K562 (cell line): ENCODE data around the gene NCOA1. TPM values are rescaled to one million over a fixed set of nuclear protein-coding genes. Genes with fewer than 3 reads are reported as not detected.

Experiments used
- NONO ChIP-seq, 2 experiments: fragments of 200-400 bp in 1 of 2; fragments of 450-650 bp in 1 of 2; formaldehyde crosslinking in 1 of 2; IDR thresholded peaks; 2 replicates each; pipeline ENCODE4 v1.6.1; 2017; ENCODE audit warnings: low read depth in 2 of 2, mild to moderate bottlenecking in 2 of 2, moderate library complexity in 2 of 2, low read length in 1 of 2
- PML ChIP-seq: IDR thresholded peaks from 2 replicates; pipeline ENCODE4 v1.6.1; 2012; ENCODE audit warnings: low read length, inconsistent platforms
- ZBTB11 ChIP-seq, 3 experiments: fragments of 200-800 bp in 1 of 3; fragments of 250-450 bp in 1 of 3; fragments of 450-650 bp in 1 of 3; sonication (Bioruptor Pico) in 1 of 3; sonication (Bioruptor generic) in 1 of 3; formaldehyde crosslinking in 1 of 3; IDR thresholded peaks; 2 replicates each; pipeline versions ENCODE4 v1.6.1 to v1.8.0; 2016 to 2022; ENCODE audit warnings: mild to moderate bottlenecking in 2 of 3, missing genetic modification characterization in 2 of 3, missing compliant biosample characterization in 1 of 3, moderate library complexity in 1 of 3
- ZNF551 ChIP-seq: fragments of 250-450 bp; sonication (Bioruptor Pico); IDR thresholded peaks from 2 replicates; pipeline ENCODE4 v1.5.0; 2021; ENCODE audit warnings: mild to moderate bottlenecking, moderate library complexity
- polyA plus RNA-seq, 8 experiments: library from polyadenylated mRNA; depleted of rRNA in 4 of 8; stranded (reverse) in 5 of 8; unstranded in 3 of 8; fragments of >200 nt; fragmentation: Nextera tagmentation in 2 of 8; fragmentation: Illumina TruSeq in 1 of 8; extraction: Ambion mirVana in 2 of 8; extraction: Trizol in 1 of 8; gene quantifications; 2 replicates each; pipeline versions ENCODE4 v1.2.1 to v1.2.3, GENCODE V29; 2011 to 2014; ENCODE audit warnings: inconsistent platforms in 1 of 8, missing spikeins in 1 of 8
- total RNA-seq, 7 experiments: library from RNA; depleted of rRNA in 6 of 7; stranded (reverse); fragments of >200 nt in 6 of 7; fragmentation: Illumina TruSeq in 2 of 7; extraction: Trizol in 2 of 7; gene quantifications; 2 replicates each; pipeline versions ENCODE4 v1.2.1 to v1.2.3, GENCODE V29; 2011 to 2021; ENCODE audit warnings: low replicate concordance in 1 of 7
- TF ChIP-seq, protein P1 (sequence below): sonication (generic); formaldehyde crosslinking; IDR thresholded peaks from 2 replicates; pipeline ENCODE4 v1.8.1; 2023; ENCODE audit warnings: mild to moderate bottlenecking, missing genetic modification reagents

NCOA1 gene
- total and polyA plus RNA-seq, 9 of the 15 experiments (the other 6 are each of a cell fraction or from before 2014, with no cell fraction given) = 4.9 to 25.7 (median 17.0) TPM

GRCh38 chr2:24579053-24579803, 88.2 kb downstream of the NCOA1 start (continued):
- TF ChIP-seq ZBTB11 (CRISPR knock-in tag; IDR thresholded peaks at IDR 0.05) (no peak), ZNF551 (CRISPR knock-in tag) (no peak), NONO (IDR thresholded peaks at IDR 0.05; ENCODE audit: low read depth in 2 of 2, low read length in 1 of 2) (no peak), PML (no peak)
- TF ChIP-seq, protein P1, sequence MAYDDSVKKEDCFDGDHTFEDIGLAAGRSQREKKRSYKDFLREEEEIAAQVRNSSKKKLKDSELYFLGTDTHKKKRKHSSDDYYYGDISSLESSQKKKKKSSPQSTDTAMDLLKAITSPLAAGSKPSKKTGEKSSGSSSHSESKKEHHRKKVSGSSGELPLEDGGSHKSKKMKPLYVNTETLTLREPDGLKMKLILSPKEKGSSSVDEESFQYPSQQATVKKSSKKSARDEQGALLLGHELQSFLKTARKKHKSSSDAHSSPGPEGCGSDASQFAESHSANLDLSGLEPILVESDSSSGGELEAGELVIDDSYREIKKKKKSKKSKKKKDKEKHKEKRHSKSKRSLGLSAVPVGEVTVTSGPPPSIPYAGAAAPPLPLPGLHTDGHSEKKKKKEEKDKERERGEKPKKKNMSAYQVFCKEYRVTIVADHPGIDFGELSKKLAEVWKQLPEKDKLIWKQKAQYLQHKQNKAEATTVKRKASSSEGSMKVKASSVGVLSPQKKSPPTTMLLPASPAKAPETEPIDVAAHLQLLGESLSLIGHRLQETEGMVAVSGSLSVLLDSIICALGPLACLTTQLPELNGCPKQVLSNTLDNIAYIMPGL (CRISPR knock-in tag) = no peak
